ENCODE results near the gene DCAF16. TPM values are rescaled to one million over a fixed set of nuclear protein-coding genes. Genes with fewer than 3 reads are reported as not detected.

DCAF16 gene
- total RNA-seq, 2 donors from 2014 or later: 24.0 to 27.5 TPM

DNA sequence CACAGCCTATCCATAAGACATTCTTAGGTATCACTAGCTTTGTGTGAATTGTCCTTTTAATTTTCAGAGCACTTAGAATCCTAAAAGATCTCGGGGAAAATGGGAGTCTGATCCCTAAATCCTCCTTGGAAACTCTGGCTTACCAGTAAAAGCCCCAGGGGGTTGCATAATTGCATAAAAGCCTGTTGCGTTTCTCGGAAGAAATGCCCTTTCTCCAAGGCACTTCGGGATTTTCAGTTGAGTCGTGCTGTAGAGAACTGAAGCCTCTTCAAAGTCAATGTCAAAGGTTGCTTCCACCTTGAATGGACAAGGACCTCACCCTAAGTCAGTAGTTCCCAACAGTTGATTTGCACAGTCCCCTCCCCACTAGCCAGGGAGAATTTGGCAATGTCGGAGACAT lies 49.9 kb downstream of the DCAF16 start:
- intact Hi-C loops (cut with DNase I, micrococcal nuclease): no loop called here
- no peak for DNase-seq
- ATAC-seq: no peak

DNA sequence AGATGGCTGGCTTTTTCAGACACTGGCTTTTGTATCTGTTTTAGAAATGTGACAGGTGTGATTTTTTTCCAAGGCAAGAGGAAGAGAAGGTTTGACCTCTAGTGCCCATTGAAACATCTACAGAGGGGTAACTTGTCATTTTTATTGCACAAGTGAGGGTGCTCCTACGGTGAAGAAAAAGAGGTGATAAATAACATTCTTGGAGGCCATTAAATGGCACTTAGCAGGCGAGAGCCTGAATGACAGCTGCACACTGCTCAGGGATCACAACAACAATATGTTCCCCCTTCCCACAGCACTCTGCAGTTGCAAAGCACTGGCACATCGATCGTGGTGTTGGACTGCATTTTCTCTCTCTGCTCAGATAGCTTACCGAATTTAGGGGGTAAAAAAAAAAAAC lies 52.1 kb downstream of the DCAF16 start:
- ATAC-seq (no peak), DNase-seq (no peak)
- intact Hi-C loops (cut with DNase I, micrococcal nuclease): no loop called here

DNA sequence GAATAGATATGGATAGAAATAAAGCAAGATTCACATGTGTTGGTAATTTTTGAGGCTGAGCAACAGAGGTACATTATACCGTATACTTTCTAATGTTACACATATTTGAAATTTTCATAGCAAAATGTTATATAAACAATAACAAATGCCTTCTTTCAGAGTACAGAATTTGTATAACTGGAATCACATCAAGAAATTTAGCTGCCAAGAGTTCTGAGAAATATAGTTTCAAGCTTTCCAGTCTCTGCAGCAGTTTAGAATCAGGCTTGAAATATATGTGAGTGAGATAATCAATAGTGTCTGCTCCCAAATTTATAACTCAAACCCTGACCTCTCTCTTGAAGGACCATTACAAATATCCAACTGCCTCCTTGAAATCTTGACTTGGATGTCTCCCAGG lies 52.9 kb downstream of the DCAF16 start:
- intact Hi-C loops (cut with DNase I, micrococcal nuclease): no loop called here
- no peak for DNase-seq
- ATAC-seq: no peak

DNA sequence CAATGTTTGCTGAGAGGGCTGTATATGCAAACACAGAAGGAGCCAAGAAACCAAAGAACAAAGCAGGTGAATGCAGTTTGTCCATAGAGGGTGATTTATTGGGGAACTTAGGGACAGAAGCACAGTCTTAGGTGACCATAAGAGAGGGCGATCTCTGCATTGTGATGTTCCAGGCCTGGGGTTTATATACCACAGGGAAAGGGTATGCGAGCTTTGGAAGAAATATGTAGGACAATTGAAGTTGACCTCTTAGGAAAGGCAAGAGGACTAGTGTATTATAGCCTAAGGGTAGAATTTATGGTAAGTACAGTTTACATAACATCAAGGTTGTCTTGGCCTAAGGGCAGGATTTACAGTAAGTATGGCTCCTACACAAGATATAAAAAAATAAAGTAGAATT lies 56.9 kb downstream of the DCAF16 start:
- intact Hi-C loops (cut with DNase I, micrococcal nuclease): no loop called here
- ATAC-seq (no peak), DNase-seq (no peak)

Other genes with a start within 250 kb of the DCAF16 start
- gene LAP3, start 233.6 kb downstream of the DCAF16 start, total RNA-seq: 10 to 100 TPM; 57.5 to 67.4 TPM
- gene MED28, start 196.1 kb downstream of the DCAF16 start, total RNA-seq: 10 to 100 TPM; 31.8 to 32.1 TPM
- under 1 TPM; 0.18 to 0.39 TPM for gene FAM184B, start 29.1 kb downstream of the DCAF16 start, total RNA-seq
- gene NCAPG, start 222 bp upstream of the DCAF16 start, total RNA-seq: 1 to 10 TPM; 2.8 to 4.4 TPM
- 10 to 100 TPM; 19.1 to 19.3 TPM for gene LCORL, start 211.0 kb upstream of the DCAF16 start, total RNA-seq

Measured in left colon (tissue), 2 donors.